Adipocyte (in vitro differentiated cells): Measurements from ENCODE around the gene G2E3.

Experiments used
- DNase-seq: peaks from one replicate; pipeline ENCODE4 v3.0.0-alpha.2; 2015; ENCODE audit warnings: low read depth
- H3K27me3 ChIP-seq: replicated peaks from 2 replicates; pipeline ENCODE4 v1.7.0; 2013; ENCODE audit warnings: mild to moderate bottlenecking, low read length, moderate library complexity; ENCODE audit not compliant: control insufficient read depth, insufficient read depth
- H3K36me3 ChIP-seq: 2 replicates; pipeline ENCODE4 v1.7.0; 2013; ENCODE audit warnings: low read length, mild to moderate bottlenecking, moderate library complexity; ENCODE audit not compliant: control insufficient read depth, insufficient read depth, severe bottlenecking
- H3K4me1 ChIP-seq: 2 replicates; pipeline ENCODE4 v1.7.0; 2013; ENCODE audit warnings: mild to moderate bottlenecking, low read length, moderate library complexity; ENCODE audit not compliant: control insufficient read depth, insufficient read depth
- H3K4me3 ChIP-seq: 2 replicates; pipeline ENCODE4 v1.7.0; 2013; ENCODE audit warnings: mild to moderate bottlenecking, low read length, moderate library complexity
- H3K9ac ChIP-seq: 2 replicates; pipeline ENCODE4 v1.7.0; 2013; ENCODE audit warnings: mild to moderate bottlenecking, low read length, moderate library complexity
- H3K9me3 ChIP-seq: 2 replicates; pipeline ENCODE4 v1.7.0; 2013; ENCODE audit warnings: mild to moderate bottlenecking, low read length, moderate library complexity; ENCODE audit not compliant: control insufficient read depth

The G2E3 gene

GRCh38 chr14:30607156-30607780, 48.3 kb downstream of the G2E3 start:
- DNase-seq, result no peak
- Histone ChIP-seq H3K9me3 (no peaks in the 10 kb centered on the region), H3K27me3 (no peaks in the 10 kb centered on the region), H3K4me3 (no peak overlapping the region), H3K4me1 (peaks cover 8% of the 10 kb centered on the region), H3K9ac (no peak overlapping the region), H3K36me3 (peaks cover 35% of the 10 kb centered on the region)

- Histone ChIP-seq H3K4me1 (peaks cover 12% of the 10 kb centered on the region), H3K9me3 (no peaks in the 10 kb centered on the region), H3K36me3 (peaks cover 27% of the 10 kb centered on the region), H3K27me3 (no peaks in the 10 kb centered on the region), H3K9ac (no peak overlapping the region), H3K4me3 (no peak overlapping the region)
- DNase-seq, result peak; percentile 28
Measured at GRCh38 chr14:30608533-30609006, 49.6 kb downstream of the G2E3 start.

- Histone ChIP-seq H3K9me3 (no peaks in the 10 kb centered on the region), H3K27me3 (no peaks in the 10 kb centered on the region), H3K4me1 (peaks cover 14% of the 10 kb centered on the region), H3K36me3 (peaks cover 9% of the 10 kb centered on the region), H3K4me3 (no peak overlapping the region), H3K9ac (no peak overlapping the region)
- DNase-seq, result peak; percentile 77
Measured at GRCh38 chr14:30610787-30611343, 51.9 kb downstream of the G2E3 start.

- peaks cover 14% of the 10 kb centered on the region for H3K36me3 ChIP-seq
- peaks cover 10% of the 10 kb centered on the region for H3K4me1 ChIP-seq
- no peak overlapping the region for H3K9ac ChIP-seq
- no peaks in the 10 kb centered on the region for H3K9me3 ChIP-seq
- H3K4me3 ChIP-seq, result no peak overlapping the region
- DNase-seq, result no peak
- H3K27me3 ChIP-seq, result no peaks in the 10 kb centered on the region
Measured at GRCh38 chr14:30614155-30614554, 55.2 kb downstream of the G2E3 start.

GRCh38 chr14:30620178-30620577, 61.2 kb downstream of the G2E3 start:
- H3K4me1 ChIP-seq, result peaks cover 21% of the 10 kb centered on the region
- no peak overlapping the region for H3K4me3 ChIP-seq
- no peak overlapping the region for H3K9ac ChIP-seq
- peak; percentile 49 for DNase-seq
- no peaks in the 10 kb centered on the region for H3K9me3 ChIP-seq
- no peaks in the 10 kb centered on the region for H3K27me3 ChIP-seq
- peaks cover 5% of the 10 kb centered on the region for H3K36me3 ChIP-seq

GRCh38 chr14:30621354-30621939, 62.5 kb downstream of the G2E3 start:
- Histone ChIP-seq H3K4me1 (peaks cover 26% of the 10 kb centered on the region), H3K9me3 (no peaks in the 10 kb centered on the region), H3K9ac (peak overlapping the region; percentile 98), H3K27me3 (no peaks in the 10 kb centered on the region), H3K36me3 (peaks cover 1% of the 10 kb centered on the region), H3K4me3 (peak overlapping the region; percentile 97)
- DNase-seq, result peak; percentile 47

GRCh38 chr14:30621940-30622830, 63.2 kb downstream of the G2E3 start, which contains the start of gene SCFD1:
Gene SCFD1 (plus strand): TSS chr14:30622319. CDS start chr14:30622339, 20 bp downstream.
- peak; percentile 96 for DNase-seq

GRCh38 chr14:30623412-30624131, 64.6 kb downstream of the G2E3 start:
- H3K9me3 ChIP-seq, result no peaks in the 10 kb centered on the region

More at GRCh38 chr14:30621940-30622830, 63.2 kb downstream of the G2E3 start, which contains the start of gene SCFD1:
- Histone ChIP-seq H3K36me3 (peaks cover 3% of the 10 kb centered on the region), H3K4me1 (peaks cover 29% of the 10 kb centered on the region), H3K9ac (peak within 1 kb of the TSS; percentile 98), H3K9me3 (no peaks in the 10 kb centered on the region), H3K27me3 (no peaks in the 10 kb centered on the region), H3K4me3 (peak within 1 kb of the TSS; percentile 97)

GRCh38 chr14:30624132-30624423, 65.1 kb downstream of the G2E3 start:
- DNase-seq, result no peak
- peaks cover 6% of the 10 kb centered on the region for H3K36me3 ChIP-seq
- peaks cover 34% of the 10 kb centered on the region for H3K4me1 ChIP-seq
- H3K9me3 ChIP-seq, result no peaks in the 10 kb centered on the region
- H3K27me3 ChIP-seq, result no peaks in the 10 kb centered on the region
- no peak overlapping the region for H3K9ac ChIP-seq
- peak overlapping the region; percentile 97 for H3K4me3 ChIP-seq

More at GRCh38 chr14:30623412-30624131, 64.6 kb downstream of the G2E3 start:
- no peaks in the 10 kb centered on the region for H3K27me3 ChIP-seq
- H3K36me3 ChIP-seq, result peaks cover 6% of the 10 kb centered on the region
- peak overlapping the region; percentile 98 for H3K9ac ChIP-seq
- H3K4me1 ChIP-seq, result peaks cover 29% of the 10 kb centered on the region
- no peak for DNase-seq
- peak overlapping the region; percentile 97 for H3K4me3 ChIP-seq

- H3K9ac ChIP-seq, result no peak overlapping the region
- peaks cover 12% of the 10 kb centered on the region for H3K36me3 ChIP-seq
- H3K4me1 ChIP-seq, result peaks cover 35% of the 10 kb centered on the region
- no peak overlapping the region for H3K4me3 ChIP-seq
- no peaks in the 10 kb centered on the region for H3K27me3 ChIP-seq
- DNase-seq, result no peak
- H3K9me3 ChIP-seq, result no peaks in the 10 kb centered on the region
Measured at GRCh38 chr14:30625533-30625932, 66.6 kb downstream of the G2E3 start.
